K562 (cell line): ENCODE measurements around the gene SUDS3.
"Not testable (repeated sequence)": the region's sequence is repeated elsewhere in the genome, so short reads cannot be mapped to it uniquely, and the experiment has no call there.

Source experiments
- BACH1 ChIP-seq: fragments of 200-800 bp; sonication (Bioruptor generic); IDR thresholded peaks from 2 replicates; pipeline ENCODE4 v1.6.1; 2016; ENCODE audit warnings: missing genetic modification characterization, missing compliant biosample characterization
- CTCF ChIP-seq, 3 experiments: IDR thresholded peaks in 2 of 3; conservative IDR thresholded peaks in 1 of 3; 2 replicates each; pipeline ENCODE4 v1.5.1; 2011 to 2012; ENCODE audit warnings: low read length in 3 of 3, mild to moderate bottlenecking in 3 of 3, control low read depth in 2 of 3, improper control_type of control experiment in 1 of 3, inconsistent platforms in 1 of 3, low read depth in 1 of 3, mixed read lengths in 1 of 3, moderate library complexity in 1 of 3; ENCODE audit not compliant: insufficient read depth in 2 of 3
- E2F1 ChIP-seq: sonication (generic); formaldehyde crosslinking; IDR thresholded peaks from 2 replicates; pipeline ENCODE4 v1.8.1; 2023; ENCODE audit warnings: mild to moderate bottlenecking, missing genetic modification reagents, moderate library complexity
- EP300 ChIP-seq: IDR thresholded peaks from 2 replicates; pipeline ENCODE4 v1.6.1; 2012; ENCODE audit warnings: low read length, improper control_type of control experiment
- MTA1 ChIP-seq: fragments of 450-650 bp; IDR thresholded peaks from 2 replicates; pipeline ENCODE4 v1.6.1; 2017; ENCODE audit warnings: borderline replicate concordance
- TEAD2 ChIP-seq: fragments of 450-650 bp; IDR thresholded peaks from 2 replicates; pipeline ENCODE4 v1.6.1; 2016; ENCODE audit warnings: missing genetic modification characterization, control low read depth, missing compliant biosample characterization

- not testable (repeated sequence) for TF ChIP-seq BACH1; CTCF (IDR thresholded peaks at IDR 0.05 in 2 of 3, conservative IDR thresholded peaks at IDR 0.05 in 1 of 3; ENCODE audit: insufficient read depth in 2 of 3, low read depth in 1 of 3, low read length in 3 of 3); MTA1; TEAD2; EP300; E2F1 (CRISPR knock-in tag)
These were observed 31.9 kb downstream of the SUDS3 start for GRCh38 chr12:118408241-118408640.
